ENCODE results near the gene TCEA2. TPM values are rescaled to one million over a fixed set of nuclear protein-coding genes. Genes with fewer than 3 reads are reported as not detected.

The TCEA2 gene
- total and polyA plus RNA-seq, 2 donors from 2014 or later, result 53.8 to 90.9 TPM

GRCh38 chr20:64113444-64113775 is 50.4 kb downstream of the TCEA2 start:
- Histone ChIP-seq H3K4me3 (ENCODE audit: low read length in 3 of 3) (no peak overlapping the region), H3K36me3 (ENCODE audit: control insufficient read depth in 2 of 3, insufficient read depth in 3 of 3, low read length in 3 of 3) (no peaks in the 10 kb centered on the region), H3K4me1 (ENCODE audit: control insufficient read depth in 2 of 3, insufficient read depth in 2 of 3, low read depth in 1 of 3, low read length in 3 of 3) (no peaks in the 10 kb centered on the region), H3K9me3 (ENCODE audit: control insufficient read depth in 2 of 3, insufficient read depth in 1 of 3, low read length in 3 of 3) (no peaks in the 10 kb centered on the region), H3K27me3 (ENCODE audit: control insufficient read depth, insufficient read depth, low read length) (no peaks in the 10 kb centered on the region), H3K9ac (ENCODE audit: low read length in 3 of 3) (no peak overlapping the region), H3K27ac (ENCODE audit: low read depth in 2 of 2, low read length in 2 of 2) (no peak overlapping the region)
- FAIRE-seq (no peak), DNase-seq (peak in 1 of 5 donors; percentile 19)
- no peak for TF ChIP-seq CTCF (IDR thresholded peaks at IDR 0.05; ENCODE audit: borderline replicate concordance, extremely low read depth, insufficient read depth)
- intact Hi-C loops (cut with DNase I), result no loop called here

- no peaks in the 10 kb centered on the region for H3K4me1 ChIP-seq (ENCODE audit: control insufficient read depth in 2 of 3, insufficient read depth in 2 of 3, low read depth in 1 of 3, low read length in 3 of 3)
- no peak overlapping the region for H3K4me3 ChIP-seq (ENCODE audit: low read length in 3 of 3)
- H3K27ac ChIP-seq (ENCODE audit: low read depth in 2 of 2, low read length in 2 of 2), result no peak overlapping the region
- no peaks in the 10 kb centered on the region for H3K27me3 ChIP-seq (ENCODE audit: control insufficient read depth, insufficient read depth, low read length)
- no peaks in the 10 kb centered on the region for H3K9me3 ChIP-seq (ENCODE audit: control insufficient read depth in 2 of 3, insufficient read depth in 1 of 3, low read length in 3 of 3)
- intact Hi-C loops (cut with DNase I), result no loop called here
- peak in 2 of 5 donors; percentile 35 to 46 for DNase-seq
- no peak for TF ChIP-seq CTCF (IDR thresholded peaks at IDR 0.05; ENCODE audit: borderline replicate concordance, extremely low read depth, insufficient read depth)
- H3K9ac ChIP-seq (ENCODE audit: low read length in 3 of 3), result no peak overlapping the region
- FAIRE-seq, result no peak
- no peaks in the 10 kb centered on the region for H3K36me3 ChIP-seq (ENCODE audit: control insufficient read depth in 2 of 3, insufficient read depth in 3 of 3, low read length in 3 of 3)
Observed at GRCh38 chr20:64113796-64114355, 50.9 kb downstream of the TCEA2 start.

GRCh38 chr20:64114356-64114971 is 51.5 kb downstream of the TCEA2 start:
- H3K27ac ChIP-seq (ENCODE audit: low read depth in 2 of 2, low read length in 2 of 2), result no peak overlapping the region
- H3K36me3 ChIP-seq (ENCODE audit: control insufficient read depth in 2 of 3, insufficient read depth in 3 of 3, low read length in 3 of 3), result no peaks in the 10 kb centered on the region
- no peak for FAIRE-seq
- no peaks in the 10 kb centered on the region for H3K9me3 ChIP-seq (ENCODE audit: control insufficient read depth in 2 of 3, insufficient read depth in 1 of 3, low read length in 3 of 3)
- H3K27me3 ChIP-seq (ENCODE audit: control insufficient read depth, insufficient read depth, low read length), result no peaks in the 10 kb centered on the region
- no peaks in the 10 kb centered on the region for H3K4me1 ChIP-seq (ENCODE audit: control insufficient read depth in 2 of 3, insufficient read depth in 2 of 3, low read depth in 1 of 3, low read length in 3 of 3)
- intact Hi-C loops (cut with DNase I), result no loop called here
- peak in 2 of 5 donors; percentile 20 to 63 for DNase-seq
- no peak overlapping the region for H3K4me3 ChIP-seq (ENCODE audit: low read length in 3 of 3)
- H3K9ac ChIP-seq (ENCODE audit: low read length in 3 of 3), result no peak overlapping the region
- TF ChIP-seq CTCF (IDR thresholded peaks at IDR 0.05; ENCODE audit: borderline replicate concordance, extremely low read depth, insufficient read depth), result no peak

Measured in kidney (tissue), 14 donors.